MM.1S (cell line): ENCODE measurements around the gene ZP2.

ENCODE experiments used
- CTCF ChIP-seq: fragments of 300-600 bp; sonication (generic); IDR thresholded peaks from 2 replicates; pipeline ENCODE4 v1.5.1; 2016; ENCODE audit warnings: antibody characterized with exemption, low read length, mixed read lengths
- EZH2 ChIP-seq: fragments of 300-600 bp; sonication (generic); optimal IDR thresholded peaks from 2 replicates; pipeline ENCODE3; 2017; ENCODE audit warnings: low read depth, mild to moderate bottlenecking, antibody characterized with exemption, low read length, mixed read lengths
- EZH2phosphoT487 ChIP-seq: fragments of 300-600 bp; sonication (generic); IDR thresholded peaks from 2 replicates; pipeline ENCODE4 v1.6.1; 2018; ENCODE audit warnings: antibody characterized with exemption, low read length

- TF ChIP-seq EZH2 (no peak), CTCF (no peak), EZH2phosphoT487 (no peak)
These were observed 44.8 kb downstream of the ZP2 start for GRCh38 chr16:21166561-21166961.
